H1 (cell line): ENCODE data around the gene ADAMTS6. TPM values are rescaled to one million over a fixed set of nuclear protein-coding genes. Genes with fewer than 3 reads are reported as not detected.

ENCODE experiments used
- CTCF ChIA-PET: fragments of 300-600 bp; sonication (Branson Sonifier 250); formaldehyde crosslinking; loops from one replicate; lab custom pipeline; 2021; ENCODE audit not compliant: partially characterized antibody; lab: Charles Lee
- POLR2A ChIA-PET: fragments of 300-600 bp; sonication (Branson Sonifier 250); formaldehyde crosslinking; loops from one replicate; lab custom pipeline; 2021; ENCODE audit warnings: inconsistent platforms; ENCODE audit not compliant: partially characterized antibody; lab: Charles Lee
- DNase-seq, 2 experiments: peaks; one replicate each; pipeline versions ENCODE4 v3.0.0 to v3.0.0-alpha.2; 2010 to 2022; ENCODE audit warnings: low spot score in 2 of 2, low read depth in 1 of 2, mixed read lengths in 1 of 2
- FAIRE-seq: peaks from 2 replicates; lab custom pipeline; 2011; peaks lifted over from hg19 to GRCh38; lab: Jason Lieb, UNC
- H2AFZ ChIP-seq: 2 replicates; pipeline ENCODE4 v1.8.1; 2012; ENCODE audit warnings: low read length, inconsistent platforms
- H2AK5ac ChIP-seq: 2 replicates; pipeline ENCODE4 v1.6.1; 2013; ENCODE audit warnings: low read depth, low read length
- H2BK120ac ChIP-seq: replicated peaks from 2 replicates; pipeline ENCODE3; 2013; ENCODE audit warnings: low read depth, low read length, inconsistent platforms
- H2BK12ac ChIP-seq: 2 replicates; pipeline ENCODE4 v1.6.1; 2013; ENCODE audit warnings: low read depth, low read length
- H2BK15ac ChIP-seq: 2 replicates; pipeline ENCODE4 v1.6.1; 2013; ENCODE audit warnings: low read length
- H2BK20ac ChIP-seq: 2 replicates; pipeline ENCODE4 v1.6.1; 2013; ENCODE audit warnings: low read length
- H2BK5ac ChIP-seq: 2 replicates; pipeline ENCODE4 v1.6.1; 2013; ENCODE audit warnings: low read depth, low read length
- H3K14ac ChIP-seq: 2 replicates; pipeline ENCODE4 v1.6.1; 2013; ENCODE audit warnings: inconsistent platforms; ENCODE audit not compliant: insufficient read length
- H3K18ac ChIP-seq: 2 replicates; pipeline ENCODE4 v1.6.1; 2013; ENCODE audit warnings: low read length; ENCODE audit errors: extremely low read depth
- H3K23ac ChIP-seq: 2 replicates; pipeline ENCODE4 v1.6.1; 2013; ENCODE audit warnings: inconsistent platforms; ENCODE audit not compliant: insufficient read length
- H3K23me2 ChIP-seq: 2 replicates; pipeline ENCODE4 v1.6.1; 2013; ENCODE audit warnings: low read depth, low read length
- H3K27ac ChIP-seq: 2 replicates; pipeline ENCODE4 v1.6.1; 2011; ENCODE audit warnings: low read depth, low read length, inconsistent platforms
- H3K27me3 ChIP-seq, 4 experiments: replicated peaks in 1 of 4; 1 replicate in 1 of 4; 2 replicates in 3 of 4; pipeline versions ENCODE4 v1.6.1 to v1.8.1; 2011 to 2013; ENCODE audit warnings: low read length in 3 of 4, mild to moderate bottlenecking in 3 of 4, inconsistent platforms in 2 of 4, mixed read lengths in 2 of 4, moderate library complexity in 1 of 4; ENCODE audit not compliant: control insufficient read depth in 3 of 4, insufficient read depth in 3 of 4; ENCODE audit errors: extremely low read depth in 1 of 4
- H3K36me3 ChIP-seq, 4 experiments: 2 replicates each; pipeline versions ENCODE4 v1.6.1 to v1.8.1; 2011 to 2013; ENCODE audit warnings: mild to moderate bottlenecking in 4 of 4, low read length in 3 of 4, moderate library complexity in 2 of 4, control low read depth in 1 of 4, inconsistent platforms in 1 of 4; ENCODE audit not compliant: insufficient read depth in 4 of 4, control insufficient read depth in 2 of 4
- H3K4ac ChIP-seq: replicated peaks from 2 replicates; pipeline ENCODE3; 2013; ENCODE audit warnings: low read length, low read depth, mixed read lengths, inconsistent platforms; ENCODE audit not compliant: insufficient read length
- H3K4me1 ChIP-seq, 4 experiments: replicated peaks in 1 of 4; 1 replicate in 1 of 4; 2 replicates in 3 of 4; pipeline versions ENCODE4 v1.6.1 to v1.8.1; 2011 to 2013; ENCODE audit warnings: low read length in 3 of 4, inconsistent platforms in 2 of 4, mixed read lengths in 1 of 4; ENCODE audit not compliant: insufficient read depth in 4 of 4, control insufficient read depth in 3 of 4
- H3K4me2 ChIP-seq, 2 experiments: 2 replicates each; pipeline versions ENCODE4 v1.6.1 to v1.8.1; 2011 to 2013; ENCODE audit warnings: low read depth in 2 of 2, low read length in 2 of 2, control low read depth in 1 of 2, inconsistent platforms in 1 of 2, mild to moderate bottlenecking in 1 of 2; ENCODE audit not compliant: insufficient read depth in 1 of 2
- H3K4me3 ChIP-seq, 4 experiments: fragments of 200-600, 300-600 bp in 1 of 4; sonication (generic), shearing (Covaris generic), sonication (Bioruptor Twin) in 1 of 4; 2 replicates each; pipeline versions ENCODE4 v1.5.1 to v1.8.1; 2011 to 2016; ENCODE audit warnings: low read length in 4 of 4, low read depth in 3 of 4, control low read depth in 2 of 4, inconsistent platforms in 2 of 4, mild to moderate bottlenecking in 2 of 4, mixed read lengths in 1 of 4, moderate library complexity in 1 of 4; ENCODE audit not compliant: insufficient read depth in 2 of 4; ENCODE audit errors: extremely low read depth in 1 of 4
- H3K56ac ChIP-seq: replicated peaks from 2 replicates; pipeline ENCODE3; 2013; ENCODE audit warnings: low read depth, mild to moderate bottlenecking, mixed read lengths, low read length, inconsistent platforms; ENCODE audit not compliant: insufficient read length
- H3K79me1 ChIP-seq: 2 replicates; pipeline ENCODE4 v1.6.1; 2013; ENCODE audit warnings: low read depth, low read length, control low read depth
- H3K79me2 ChIP-seq, 2 experiments: 2 replicates each; pipeline versions ENCODE4 v1.6.1 to v1.8.1; 2012 to 2013; ENCODE audit warnings: low read length in 2 of 2, mild to moderate bottlenecking in 2 of 2, inconsistent platforms in 1 of 2; ENCODE audit not compliant: insufficient read depth in 2 of 2, control insufficient read depth in 1 of 2
- H3K9ac ChIP-seq, 4 experiments: replicated peaks in 1 of 4; 1 replicate in 1 of 4; 2 replicates in 3 of 4; pipeline versions ENCODE4 v1.6.1 to v1.8.1; 2011 to 2013; ENCODE audit warnings: low read depth in 3 of 4, low read length in 3 of 4, control low read depth in 2 of 4, mild to moderate bottlenecking in 2 of 4, moderate library complexity in 2 of 4, inconsistent platforms in 1 of 4; ENCODE audit errors: extremely low read depth in 1 of 4
- H3K9me3 ChIP-seq, 2 experiments: 2 replicates each; pipeline versions ENCODE4 v1.6.1 to v1.8.1; 2012 to 2013; ENCODE audit warnings: mild to moderate bottlenecking in 2 of 2, moderate library complexity in 2 of 2, control low read depth in 1 of 2, inconsistent platforms in 1 of 2, low read depth in 1 of 2, low read length in 1 of 2, mixed read lengths in 1 of 2; ENCODE audit not compliant: insufficient read depth in 2 of 2
- H4K20me1 ChIP-seq, 2 experiments: replicated peaks in 1 of 2; 2 replicates each; pipeline versions ENCODE3 to v1.8.1; 2011 to 2013; ENCODE audit warnings: inconsistent platforms in 2 of 2, low read length in 2 of 2, mild to moderate bottlenecking in 1 of 2; ENCODE audit not compliant: insufficient read depth in 2 of 2, control insufficient read depth in 1 of 2
- H4K5ac ChIP-seq: 2 replicates; pipeline ENCODE4 v1.6.1; 2013; ENCODE audit warnings: low read length, low read depth, mixed read lengths, inconsistent platforms; ENCODE audit not compliant: insufficient read length
- H4K8ac ChIP-seq: 2 replicates; pipeline ENCODE4 v1.8.0; 2013; ENCODE audit warnings: mild to moderate bottlenecking, moderate library complexity, low read length, inconsistent platforms; ENCODE audit not compliant: insufficient read depth; ENCODE audit errors: extremely low read depth
- H4K91ac ChIP-seq: replicated peaks from 2 replicates; pipeline ENCODE3; 2013; ENCODE audit warnings: low read length, mixed read lengths, inconsistent platforms; ENCODE audit not compliant: insufficient read length
- ATF2 ChIP-seq: IDR thresholded peaks from 2 replicates; pipeline ENCODE4 v1.6.1; 2012; ENCODE audit warnings: low read length, inconsistent platforms
- EGR1 ChIP-seq: IDR thresholded peaks from 2 replicates; pipeline ENCODE4 v1.6.1; 2011; ENCODE audit warnings: low read depth, low read length, borderline replicate concordance
- WGBS, 2 experiments: shearing (Covaris generic) in 1 of 2; methylation state at CpG; one replicate each; pipeline versions ENCODE4 v1.1.6 to v1.1.7; 2013 to 2015; ENCODE audit warnings: low lambda C conversion rate in 2 of 2, mixed read lengths in 2 of 2, inconsistent platforms in 1 of 2, low coverage in 1 of 2, missing lambda C conversion rate in 1 of 2; ENCODE audit not compliant: insufficient replicate concordance in 2 of 2, insufficient coverage in 1 of 2, insufficient read length in 1 of 2; ENCODE audit errors: extremely low coverage in 1 of 2, missing lambda C conversion rate in 1 of 2; 5-methylcytosine and 5-hydroxymethylcytosine counted together
- polyA plus RNA-seq, 7 experiments: library from polyadenylated mRNA; depleted of rRNA in 3 of 7; stranded (reverse) in 5 of 7; unstranded in 2 of 7; fragments of >200 nt in 5 of 7; fragments of 200-250 nt in 2 of 7; gene quantifications; 1 replicate in 5 of 7; 2 replicates in 1 of 7; 4 replicates in 1 of 7; pipeline versions ENCODE4 v1.2.1 to v1.2.3, GENCODE V29; 2011 to 2013; ENCODE audit warnings: missing spikeins in 2 of 7, mixed read lengths in 2 of 7
- total RNA-seq: library from RNA; stranded (reverse); fragmentation: NEBNext Ultra II Directional; extraction: Animal tissue kit (Norgen Biotek cat#: 25700); gene quantifications from 2 replicates; pipeline ENCODE4 v1.2.1, GENCODE V29; 2021

The ADAMTS6 gene
- total and polyA plus RNA-seq, 2 of the 8 experiments (the other 6 are each of a cell fraction or from before 2014, with no cell fraction given), result 0.74 to 2.4 TPM

GRCh38 chr5:65185468-65185867 is 296.3 kb downstream of the ADAMTS6 start:
- Histone ChIP-seq H4K8ac (no peak overlapping the region), H4K20me1 (no peaks in the 10 kb centered on the region), H2BK120ac (no peak overlapping the region), H3K23me2 (no peaks in the 10 kb centered on the region; the same call in 1 of the 2 replicates), H3K27ac (no peak overlapping the region), H2BK15ac (no peak overlapping the region), H2BK12ac (no peak overlapping the region), H3K4me3 (no peak overlapping the region), H3K23ac (no peak overlapping the region), H2AFZ (no peak overlapping the region), H3K56ac (no peak overlapping the region), H3K14ac (no peak overlapping the region), H4K5ac (no peak overlapping the region), H3K79me1 (no peaks in the 10 kb centered on the region), H3K9ac (no peak overlapping the region), H2BK5ac (no peak overlapping the region), H3K9me3 (no peaks in the 10 kb centered on the region), H3K4me2 (no peak overlapping the region), H3K79me2 (no peaks in the 10 kb centered on the region), H3K4me1 (peaks cover 0 to 6% (median 0%) of the 10 kb centered on the region in 4 experiments; a peak in 2 of 7 replicates), H2AK5ac (no peak overlapping the region), H3K4ac (no peak overlapping the region), H4K91ac (no peak overlapping the region), H2BK20ac (no peak overlapping the region)
- WGBS, 2 experiments, result 96% methylated on average over 1 of the region's 1 CpG; no CpG with 5 or more reads in 1 of the 2 experiments
- no peak for DNase-seq
- CTCF ChIA-PET, result interaction anchor here (1.1 to 1.2 kb wide), 3 partner anchors 12 to 30 kb away, joined by 3 to 4 read pairs (median 3); no protein-coding TSS in a partner anchor
- TF ChIP-seq ATF2, result no peak
- TF ChIP-seq EGR1, result no peak
- TF ChIP-seq, all 59 proteins: peak for 0
- no peak for FAIRE-seq
- Histone ChIP-seq H3K27me3 (no peaks in the 10 kb centered on the region), H3K18ac (no peak overlapping the region; the same call in 1 of the 2 replicates), H3K36me3 (no peaks in the 10 kb centered on the region)
- POLR2A ChIA-PET, result no interaction called here
